IMR-90 (cell line): ENCODE data around the gene NKTR.

Source experiments
- MAFK ChIP-seq: IDR thresholded peaks from 2 replicates; pipeline ENCODE4 v1.6.1; 2012; ENCODE audit warnings: low read depth, low read length, improper control_type of control experiment
- MXI1 ChIP-seq: IDR thresholded peaks from 2 replicates; pipeline ENCODE4 v1.6.1; 2012; ENCODE audit warnings: low read depth, mild to moderate bottlenecking, low read length, moderate library complexity, borderline replicate concordance
- RFX5 ChIP-seq: IDR thresholded peaks from 2 replicates; pipeline ENCODE4 v1.8.0; 2012; ENCODE audit warnings: low read depth, mild to moderate bottlenecking, low read length, moderate library complexity
- TF ChIP-seq, protein P1 (sequence below): conservative IDR thresholded peaks from 2 replicates; pipeline ENCODE4 v1.5.1; 2012; ENCODE audit warnings: mild to moderate bottlenecking, low read depth, low read length, improper control_type of control experiment
- TF ChIP-seq, protein P2 (sequence below): fragments of 150-350 bp; IDR thresholded peaks from 2 replicates; pipeline ENCODE4 v1.6.1; 2017; ENCODE audit warnings: mild to moderate bottlenecking, antibody characterized with exemption, low read length, low read depth

DNA sequence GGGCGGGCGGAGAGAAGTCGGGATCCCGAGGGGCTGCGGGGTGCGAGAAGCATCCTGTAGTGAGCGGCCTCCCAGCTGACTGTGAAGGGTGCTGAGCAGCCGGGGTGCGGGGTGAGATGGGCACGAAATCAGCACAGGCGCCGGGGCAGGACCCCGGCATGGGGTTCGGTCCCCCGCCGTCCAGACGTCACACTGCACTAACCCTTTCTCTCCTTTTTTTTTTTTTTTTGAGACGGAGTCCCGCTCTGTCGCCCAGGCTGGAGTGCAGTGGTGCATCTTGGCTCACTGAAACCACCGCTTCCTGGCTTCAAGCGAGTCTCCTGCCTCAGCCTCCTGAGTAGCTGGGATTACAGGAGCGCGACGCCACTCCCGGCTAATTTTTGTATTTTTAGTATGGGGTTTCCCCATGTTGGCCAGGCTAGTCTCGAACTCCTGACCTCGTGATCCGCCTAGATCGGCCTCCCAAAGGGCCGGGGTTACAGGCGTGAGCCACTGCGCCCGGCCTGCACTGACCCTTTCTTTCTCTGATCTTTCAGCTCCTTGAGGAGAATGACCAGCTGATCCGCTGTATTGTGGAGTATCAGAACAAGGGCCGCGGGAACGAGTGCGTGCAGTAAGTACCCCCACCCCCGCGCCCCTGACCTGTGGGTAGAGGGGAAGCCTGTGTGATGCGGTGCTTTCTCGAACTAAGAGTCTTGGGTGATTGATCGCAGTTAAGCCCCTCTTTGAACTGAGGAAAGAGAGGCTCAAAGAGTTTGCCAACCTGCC is 9.3 kb upstream of the NKTR start:
- TF ChIP-seq, protein P1, sequence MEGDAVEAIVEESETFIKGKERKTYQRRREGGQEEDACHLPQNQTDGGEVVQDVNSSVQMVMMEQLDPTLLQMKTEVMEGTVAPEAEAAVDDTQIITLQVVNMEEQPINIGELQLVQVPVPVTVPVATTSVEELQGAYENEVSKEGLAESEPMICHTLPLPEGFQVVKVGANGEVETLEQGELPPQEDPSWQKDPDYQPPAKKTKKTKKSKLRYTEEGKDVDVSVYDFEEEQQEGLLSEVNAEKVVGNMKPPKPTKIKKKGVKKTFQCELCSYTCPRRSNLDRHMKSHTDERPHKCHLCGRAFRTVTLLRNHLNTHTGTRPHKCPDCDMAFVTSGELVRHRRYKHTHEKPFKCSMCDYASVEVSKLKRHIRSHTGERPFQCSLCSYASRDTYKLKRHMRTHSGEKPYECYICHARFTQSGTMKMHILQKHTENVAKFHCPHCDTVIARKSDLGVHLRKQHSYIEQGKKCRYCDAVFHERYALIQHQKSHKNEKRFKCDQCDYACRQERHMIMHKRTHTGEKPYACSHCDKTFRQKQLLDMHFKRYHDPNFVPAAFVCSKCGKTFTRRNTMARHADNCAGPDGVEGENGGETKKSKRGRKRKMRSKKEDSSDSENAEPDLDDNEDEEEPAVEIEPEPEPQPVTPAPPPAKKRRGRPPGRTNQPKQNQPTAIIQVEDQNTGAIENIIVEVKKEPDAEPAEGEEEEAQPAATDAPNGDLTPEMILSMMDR = no peak
- TF ChIP-seq MAFK (no peak), RFX5 (no peak), MXI1 (no peak)
- TF ChIP-seq, protein P2, sequence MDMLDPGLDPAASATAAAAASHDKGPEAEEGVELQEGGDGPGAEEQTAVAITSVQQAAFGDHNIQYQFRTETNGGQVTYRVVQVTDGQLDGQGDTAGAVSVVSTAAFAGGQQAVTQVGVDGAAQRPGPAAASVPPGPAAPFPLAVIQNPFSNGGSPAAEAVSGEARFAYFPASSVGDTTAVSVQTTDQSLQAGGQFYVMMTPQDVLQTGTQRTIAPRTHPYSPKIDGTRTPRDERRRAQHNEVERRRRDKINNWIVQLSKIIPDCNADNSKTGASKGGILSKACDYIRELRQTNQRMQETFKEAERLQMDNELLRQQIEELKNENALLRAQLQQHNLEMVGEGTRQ = no peak
